ENCODE measurements around the gene RBMS2.

GRCh38 chr12:56599797-56600196, 78.2 kb downstream of the RBMS2 start:
- no peak for TF ChIP-seq ZFP3 (CRISPR knock-in tag; IDR thresholded peaks at IDR 0.05)
- TF ChIP-seq CREB5 (CRISPR knock-in tag; IDR thresholded peaks at IDR 0.05; ENCODE audit: low read depth): no peak
- no peak for TF ChIP-seq PATZ1 (CRISPR knock-in tag; IDR thresholded peaks at IDR 0.05; ENCODE audit: borderline replicate concordance)
- TF ChIP-seq ARNTL (CRISPR knock-in tag; IDR thresholded peaks at IDR 0.05; ENCODE audit: borderline replicate concordance, low read depth): no peak
- TF ChIP-seq SNAI2 (CRISPR knock-in tag; IDR thresholded peaks at IDR 0.05): no peak
- no peak for TF ChIP-seq TOX (CRISPR knock-in tag; IDR thresholded peaks at IDR 0.05; ENCODE audit: borderline replicate concordance)
- no peak for TF ChIP-seq POU6F1 (CRISPR knock-in tag; IDR thresholded peaks at IDR 0.05; ENCODE audit: borderline replicate concordance, low read depth)
- no peak for TF ChIP-seq ISL1 (CRISPR knock-in tag; IDR thresholded peaks at IDR 0.05)
- no peak for TF ChIP-seq PPARA (CRISPR knock-in tag; IDR thresholded peaks at IDR 0.05; ENCODE audit: borderline replicate concordance)
- TF ChIP-seq ZNF70 (CRISPR knock-in tag; IDR thresholded peaks at IDR 0.05): no peak
- no peak for TF ChIP-seq CSRNP3 (CRISPR knock-in tag; IDR thresholded peaks at IDR 0.05)
- no peak for TF ChIP-seq TCF4 (CRISPR knock-in tag; IDR thresholded peaks at IDR 0.05; ENCODE audit: borderline replicate concordance)
- no peak for TF ChIP-seq RARB (CRISPR knock-in tag; IDR thresholded peaks at IDR 0.05)
